HG03565 (cell line): ENCODE measurements around the gene TOR4A.

ENCODE experiments used
- ATAC-seq: cut with Tn5 transposase; IDR thresholded peaks from one replicate; pipeline ENCODE4 v1.9.1; 2021; ENCODE audit warnings: mild to moderate bottlenecking, moderate library complexity; ENCODE audit not compliant: unreplicated experiment

TOR4A gene

DNA sequence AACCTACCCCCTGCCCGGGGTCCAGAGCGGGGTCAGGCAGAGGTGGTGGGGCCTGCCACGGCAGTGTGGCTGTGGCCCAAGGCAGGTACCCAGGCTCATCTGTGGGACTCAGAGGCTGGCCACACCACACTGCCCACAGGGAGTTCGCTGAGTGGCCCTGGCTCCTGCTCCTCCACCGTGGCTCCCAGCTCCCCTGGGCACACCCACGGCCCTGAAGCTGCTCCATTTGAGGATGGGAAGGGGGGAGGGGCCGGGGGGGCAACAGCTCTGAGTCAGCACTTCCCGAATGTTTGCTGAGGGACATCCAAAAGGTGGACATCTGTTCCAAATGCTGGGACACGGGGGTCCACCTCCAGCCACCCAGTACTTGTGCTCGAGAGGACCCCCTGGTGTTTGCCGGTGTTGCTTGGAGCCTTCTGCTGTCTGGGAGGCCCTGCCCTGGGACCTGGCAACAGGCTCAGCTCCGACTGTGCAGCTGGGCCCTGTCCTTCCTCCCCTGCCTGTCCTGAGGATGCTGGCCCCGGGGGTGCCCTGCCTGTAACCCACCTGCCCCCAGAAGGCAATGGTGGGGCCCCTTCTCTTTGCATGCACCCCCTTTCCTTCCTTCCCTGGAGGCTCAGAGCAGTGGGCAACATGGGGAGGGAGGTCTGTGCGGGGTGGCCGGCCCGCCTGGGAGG lies 27.0 kb downstream of the TOR4A start:
- no peak for ATAC-seq

DNA sequence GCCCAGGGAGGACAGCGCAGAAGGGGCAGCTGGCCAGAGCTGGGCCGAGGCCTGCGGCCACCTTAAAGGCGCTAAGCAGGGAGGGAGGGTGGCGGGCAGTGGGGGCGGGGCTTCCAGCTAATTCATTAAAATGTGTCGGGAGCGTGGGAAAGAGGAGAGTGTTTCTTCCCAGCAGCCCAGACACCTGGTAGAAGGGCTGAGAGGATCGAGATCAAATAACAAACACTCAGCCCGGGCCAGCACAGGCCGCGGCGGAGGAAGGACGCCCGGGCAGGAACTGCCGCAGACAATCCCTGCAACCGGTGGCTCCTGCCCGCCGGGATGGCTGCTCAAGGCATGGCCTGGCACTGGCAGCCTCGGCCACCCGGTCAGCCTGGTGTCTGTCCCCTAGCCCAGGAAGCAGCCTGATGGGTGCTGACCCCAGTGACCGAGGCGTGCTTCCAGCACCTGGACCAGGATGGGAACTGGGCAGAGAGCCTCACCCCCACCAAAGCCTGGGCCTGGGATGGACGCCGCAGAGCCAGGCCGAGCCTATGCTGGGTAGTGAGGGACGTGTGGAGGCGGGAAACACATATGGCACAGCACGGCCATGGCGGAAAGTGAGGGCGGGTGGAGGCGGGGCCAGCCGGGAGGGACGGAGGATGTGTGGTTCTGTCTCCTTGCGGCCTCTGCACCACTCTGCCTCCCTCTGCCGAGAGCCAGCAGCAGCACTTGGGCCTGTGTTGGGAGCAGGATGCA lies 27.7 kb downstream of the TOR4A start:
- ATAC-seq: no peak

DNA sequence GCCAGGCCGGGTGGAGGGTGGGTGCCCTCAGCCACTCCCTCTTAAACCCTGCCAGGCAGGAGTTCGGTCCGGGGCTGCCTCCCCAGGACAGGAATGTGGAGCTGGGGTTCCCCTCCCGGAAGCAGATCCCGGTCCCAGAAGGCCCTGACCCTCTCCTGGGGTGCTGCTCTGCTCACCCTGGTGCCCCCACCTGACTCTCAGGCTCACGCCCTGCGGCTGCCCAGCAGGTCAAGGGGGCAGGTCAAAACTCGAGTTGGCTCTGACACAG lies 28.2 kb downstream of the TOR4A start:
- no peak for ATAC-seq

DNA sequence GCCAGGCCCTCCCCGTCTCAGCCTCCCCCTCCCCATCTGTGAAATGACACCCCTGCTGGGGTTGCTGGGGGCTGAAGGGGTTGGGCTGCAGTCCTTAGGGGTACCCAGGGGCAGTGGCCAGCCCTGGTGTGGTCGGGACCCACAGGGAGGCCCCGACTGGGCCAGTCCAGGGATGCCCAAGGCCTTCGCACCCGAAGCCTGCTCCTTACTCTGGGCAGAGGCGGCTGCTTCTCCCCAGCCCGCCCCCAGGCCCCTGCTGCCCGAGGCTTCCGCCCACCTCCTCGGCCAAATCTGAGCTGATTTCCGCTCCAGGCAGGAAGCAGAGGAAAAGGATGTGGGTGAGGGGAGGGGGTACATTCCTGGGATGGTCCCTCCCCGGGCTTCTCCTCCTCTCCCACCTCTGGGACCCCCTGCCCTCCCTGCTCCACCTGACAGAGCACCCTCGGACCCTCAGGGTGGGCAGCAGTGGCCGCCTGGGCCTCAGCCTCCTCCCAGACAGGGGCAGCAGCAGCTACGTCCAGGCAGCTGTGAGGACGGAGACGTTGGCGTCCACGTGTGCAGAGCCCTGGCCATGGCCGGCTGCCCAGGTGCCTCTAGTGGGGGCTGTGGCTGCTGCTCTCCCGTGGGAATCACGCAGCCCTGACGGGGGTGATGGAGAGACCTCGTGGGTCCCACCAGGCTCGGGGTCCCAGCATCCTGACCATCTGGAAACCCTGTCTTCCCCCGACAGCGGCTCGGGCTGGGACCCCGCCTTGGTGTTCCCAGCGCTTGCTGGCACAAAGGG lies 28.7 kb downstream of the TOR4A start:
- ATAC-seq: no peak

DNA sequence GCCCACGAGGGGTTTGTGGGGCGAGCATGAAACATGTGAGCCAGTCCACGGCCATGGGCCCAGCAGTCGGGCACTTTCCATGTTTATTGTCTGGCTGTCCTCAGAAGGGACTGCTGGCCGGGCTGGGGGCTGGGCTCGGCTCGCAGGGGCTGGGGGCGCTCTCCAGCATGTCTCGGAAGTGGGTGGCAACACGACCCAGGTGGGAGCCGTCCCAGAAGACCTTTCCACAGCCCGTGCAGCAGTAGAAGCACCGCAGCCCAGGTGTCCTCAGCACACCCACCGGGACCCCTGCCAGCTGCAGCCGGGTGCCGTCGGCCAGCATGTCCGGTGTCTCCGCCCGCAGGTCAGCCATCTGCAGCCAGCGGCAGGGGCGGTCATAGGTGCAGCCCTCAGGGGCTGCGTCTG lies 29.3 kb downstream of the TOR4A start:
- ATAC-seq: no peak

DNA sequence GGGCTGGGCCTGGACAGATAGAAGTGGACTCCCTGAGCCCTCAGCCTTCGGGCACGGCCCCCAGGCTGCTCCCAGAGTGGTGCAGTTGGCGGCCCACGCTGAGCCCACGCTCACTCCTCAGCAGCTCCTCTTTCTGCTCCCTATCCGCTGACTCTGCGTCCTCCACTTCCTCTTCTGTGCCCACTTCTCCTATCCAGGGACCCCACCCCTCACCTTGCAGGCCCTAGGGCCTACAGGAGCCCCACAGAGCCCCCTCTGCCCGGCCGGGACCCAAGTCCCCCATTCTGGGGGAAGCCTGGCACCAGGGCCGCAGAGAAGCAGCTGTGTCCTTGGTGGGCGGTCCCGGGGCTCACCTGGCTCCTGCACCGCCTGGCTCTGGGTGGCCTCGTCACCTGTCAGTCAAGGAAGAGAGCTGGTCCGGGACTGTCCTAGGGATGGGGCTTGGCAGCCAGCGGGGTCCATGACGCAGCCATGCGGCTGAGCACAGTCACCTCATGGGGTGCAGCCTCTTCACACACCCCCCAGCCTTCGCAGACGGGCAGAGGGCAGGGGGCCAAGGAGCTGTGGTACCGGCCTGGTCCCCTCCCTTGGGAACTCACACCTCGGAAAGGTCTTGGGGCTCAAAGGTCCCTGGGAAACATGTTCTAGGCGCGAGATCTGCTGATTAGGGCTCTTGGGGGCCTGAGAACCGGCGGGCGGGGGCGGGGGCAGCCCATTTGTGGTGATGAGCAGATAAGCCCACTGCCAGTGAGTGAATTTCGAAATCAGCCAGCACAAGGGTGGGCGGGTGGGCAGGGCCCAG lies 29.9 kb downstream of the TOR4A start:
- no peak for ATAC-seq

DNA sequence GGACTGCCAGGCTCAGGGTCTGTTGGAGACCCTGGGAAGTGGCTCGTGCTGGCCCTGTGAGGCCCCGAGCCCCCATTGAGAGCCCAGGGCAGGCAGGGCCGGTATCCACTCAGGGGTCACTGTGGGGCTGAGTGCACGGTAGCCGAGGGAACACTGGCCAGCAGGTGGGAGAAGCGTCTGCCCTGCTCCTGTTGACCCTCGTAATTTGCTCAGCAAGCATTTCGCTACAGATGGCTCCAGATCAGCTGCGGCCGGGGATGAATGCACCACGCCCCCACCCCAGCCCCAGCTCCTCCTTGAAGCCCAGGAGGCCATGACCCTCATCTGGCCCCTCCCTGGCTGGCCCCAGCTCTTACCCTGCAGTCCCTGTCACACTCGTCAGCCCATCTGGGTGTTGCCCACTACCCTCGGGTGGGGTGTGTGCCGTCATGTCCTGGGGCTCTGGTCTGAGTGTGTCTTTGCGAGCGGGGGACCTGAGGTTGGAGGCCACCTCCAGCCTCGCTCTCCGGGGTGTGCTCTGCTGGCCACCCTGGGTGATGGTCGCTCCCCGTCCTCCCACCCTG lies 30.6 kb downstream of the TOR4A start:
- ATAC-seq: no peak

DNA sequence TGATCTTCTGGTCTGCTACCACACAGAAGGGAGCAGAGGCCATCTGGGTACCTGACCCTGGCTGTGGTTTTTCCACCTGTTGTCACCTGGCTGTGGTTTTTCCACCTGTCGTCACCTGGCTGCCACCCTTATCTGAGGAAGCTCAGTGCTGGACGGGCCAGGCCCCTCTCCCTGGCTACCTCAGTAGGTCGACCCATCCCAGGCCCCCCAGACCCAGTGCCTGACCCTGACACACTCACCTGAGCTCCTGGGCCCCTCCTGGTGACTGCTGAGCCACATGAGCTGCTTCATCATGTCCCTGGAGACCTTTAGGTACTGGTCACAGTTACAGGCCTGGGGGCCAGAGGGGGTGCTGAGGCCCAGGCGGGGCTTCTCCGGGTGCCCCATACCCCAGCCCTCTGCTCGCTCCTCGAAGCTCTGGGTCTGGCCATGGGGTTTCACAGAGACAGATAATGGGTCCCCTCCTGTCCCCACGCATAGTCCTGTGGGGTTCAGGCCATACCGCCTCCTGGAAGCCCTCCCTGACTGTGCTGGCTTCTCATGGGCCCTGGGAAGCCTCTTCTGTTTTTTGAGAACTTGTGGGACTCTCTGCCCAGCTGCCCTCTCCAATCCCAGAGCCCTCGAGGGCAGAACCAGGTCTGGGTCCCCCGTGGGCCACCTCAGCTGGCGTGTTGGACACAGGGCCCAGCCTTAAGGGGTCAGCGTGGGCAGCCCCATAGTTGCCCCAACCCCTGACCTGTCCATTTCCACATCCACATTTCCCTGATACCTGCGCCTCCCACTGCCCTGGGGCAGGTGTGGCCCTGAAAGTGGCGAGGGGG lies 32.1 kb downstream of the TOR4A start:
- no peak for ATAC-seq

DNA sequence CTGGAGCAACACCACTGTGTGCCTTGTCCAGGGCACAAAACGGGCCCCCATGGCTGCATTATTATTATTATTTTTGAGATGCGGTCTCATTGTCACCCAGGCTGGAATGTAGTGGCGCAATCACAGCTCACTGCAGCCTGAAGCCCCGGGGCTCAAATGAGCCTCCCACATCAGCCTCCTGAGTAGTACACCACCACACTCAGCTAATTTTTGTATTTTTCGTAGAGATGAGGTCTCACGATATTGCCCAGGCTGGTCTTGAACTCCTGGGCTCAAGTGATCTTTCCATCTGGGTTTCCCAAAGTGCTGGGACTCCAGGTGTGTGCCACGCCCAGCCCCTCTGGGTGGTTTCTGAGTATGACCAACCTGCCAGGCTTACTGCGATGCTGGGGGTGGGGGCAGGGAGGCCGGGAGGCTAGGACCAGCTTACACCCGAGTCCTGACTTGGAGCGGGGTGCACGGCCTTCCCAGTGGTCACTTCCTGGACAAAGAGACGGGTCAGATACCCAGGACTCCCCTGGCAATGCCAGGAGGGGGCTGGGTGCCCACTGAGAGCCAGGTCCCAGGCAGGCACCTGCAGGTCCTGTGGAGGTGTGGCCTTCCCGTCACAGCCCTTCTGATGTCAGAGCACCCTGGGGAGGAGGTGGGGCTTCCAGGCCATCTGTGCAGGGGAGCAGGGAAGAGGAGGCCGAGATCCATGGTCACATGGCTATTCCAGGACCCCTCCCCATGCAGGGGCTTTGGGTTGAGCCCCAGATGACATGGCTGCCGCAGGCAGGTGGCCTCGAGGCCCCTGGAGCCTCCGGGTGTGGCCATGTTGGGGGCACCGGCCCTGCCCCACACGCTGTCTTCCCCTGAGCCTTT lies 32.9 kb downstream of the TOR4A start:
- ATAC-seq: no peak

DNA sequence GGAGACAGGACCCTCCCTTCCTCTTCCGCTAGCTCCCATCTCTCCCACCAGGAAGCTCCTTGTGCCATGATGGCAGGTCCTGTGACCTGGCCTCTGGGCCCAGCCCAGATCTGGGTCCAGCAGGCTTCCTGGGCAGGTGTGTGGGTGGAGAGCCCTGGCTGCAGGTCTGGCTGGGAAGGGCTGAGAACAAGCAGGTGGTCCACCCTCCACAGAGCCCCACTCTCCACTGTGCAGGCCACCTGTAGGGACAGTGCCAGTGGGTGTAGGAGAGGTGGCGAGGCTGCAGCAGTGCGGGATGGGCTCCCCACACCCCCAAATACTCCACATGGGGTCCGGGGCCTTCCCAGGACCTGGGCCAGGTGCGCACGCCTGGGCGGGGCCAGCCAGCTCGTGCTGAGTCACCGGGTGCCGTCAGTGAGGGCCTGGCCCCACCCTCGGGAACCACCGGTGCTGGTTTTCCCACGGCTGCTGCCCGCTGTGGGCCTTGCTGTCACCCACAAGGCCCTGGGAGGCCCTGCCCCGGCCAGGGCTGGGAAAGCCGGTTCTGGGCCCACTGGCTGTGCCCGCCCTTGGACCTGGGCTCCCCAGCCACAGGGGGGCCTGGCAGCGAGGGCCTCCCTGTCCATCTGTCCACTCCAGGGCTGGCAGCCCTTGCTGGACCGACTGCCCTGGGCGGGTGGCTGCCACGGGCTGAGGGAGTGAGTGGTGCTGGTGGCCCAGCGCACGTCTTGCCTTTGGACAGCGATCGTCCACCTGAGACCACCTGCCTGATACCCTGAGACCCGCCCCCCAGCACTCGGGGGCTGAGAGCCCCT lies 33.9 kb downstream of the TOR4A start:
- ATAC-seq: no peak

DNA sequence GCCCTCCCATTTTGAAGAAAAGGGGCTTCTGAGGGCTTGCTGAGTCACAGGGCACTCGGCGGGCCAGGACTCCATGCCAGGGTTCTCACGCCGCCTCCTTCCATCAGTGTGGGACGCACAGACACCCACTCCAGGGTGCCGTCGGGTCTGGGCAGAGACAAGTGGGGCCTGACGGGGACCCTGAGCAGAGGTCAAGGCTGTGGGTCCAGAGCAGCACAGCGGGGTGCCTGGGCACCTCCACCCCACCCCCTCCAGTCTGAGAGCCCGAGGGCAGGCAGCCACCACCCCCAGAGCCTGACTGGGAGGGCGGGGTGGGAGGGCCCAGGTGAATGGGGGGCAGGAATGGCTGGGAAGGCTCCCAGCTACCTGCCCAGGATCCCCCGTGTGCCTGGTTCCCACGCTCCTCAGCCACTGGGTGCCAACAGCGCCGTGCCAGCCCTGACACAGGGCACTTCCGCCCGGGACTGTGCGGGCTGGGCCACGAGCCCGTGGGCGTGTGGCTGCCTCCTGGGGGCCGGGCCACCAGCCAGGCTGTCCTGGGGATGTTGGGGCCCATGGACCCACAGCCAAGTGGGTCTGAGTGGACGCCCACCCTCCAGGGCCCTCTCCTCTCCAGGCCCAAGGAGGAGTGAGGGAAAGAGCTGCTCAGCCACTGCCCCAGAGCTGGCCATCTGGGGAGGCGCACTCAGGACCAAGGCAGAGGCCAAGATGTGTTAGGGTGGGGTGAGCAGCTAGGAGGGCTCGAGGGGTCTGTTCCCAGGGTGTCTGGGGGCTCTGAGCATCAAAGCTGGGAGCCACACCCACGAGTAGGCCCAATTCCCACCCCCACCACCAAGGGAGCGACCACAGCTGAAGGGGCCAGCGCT lies 34.7 kb downstream of the TOR4A start:
- ATAC-seq: no peak

DNA sequence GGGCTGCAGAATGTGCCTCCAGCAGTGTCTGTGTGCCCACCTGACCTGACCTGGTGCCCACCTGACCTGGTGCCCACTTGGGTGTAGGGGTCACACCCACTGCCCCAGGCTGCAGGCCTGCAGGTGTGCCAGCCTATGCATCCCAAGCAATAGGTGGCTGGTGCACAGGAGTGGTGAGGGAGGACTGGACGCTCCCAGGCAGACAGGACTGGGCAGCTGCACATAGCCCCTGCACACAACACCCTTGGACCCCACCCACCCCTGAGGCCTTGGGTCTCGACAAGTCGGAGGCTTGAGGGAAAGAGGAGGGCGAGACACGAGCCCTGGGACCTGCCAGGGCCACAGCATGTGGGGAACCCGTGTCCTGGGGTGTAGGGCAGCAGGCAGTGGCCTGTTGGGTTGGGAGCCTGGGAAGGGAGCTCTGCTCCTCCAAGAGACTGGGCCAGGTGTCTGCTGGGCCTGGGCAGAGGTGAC lies 35.4 kb downstream of the TOR4A start:
- ATAC-seq: no peak

DNA sequence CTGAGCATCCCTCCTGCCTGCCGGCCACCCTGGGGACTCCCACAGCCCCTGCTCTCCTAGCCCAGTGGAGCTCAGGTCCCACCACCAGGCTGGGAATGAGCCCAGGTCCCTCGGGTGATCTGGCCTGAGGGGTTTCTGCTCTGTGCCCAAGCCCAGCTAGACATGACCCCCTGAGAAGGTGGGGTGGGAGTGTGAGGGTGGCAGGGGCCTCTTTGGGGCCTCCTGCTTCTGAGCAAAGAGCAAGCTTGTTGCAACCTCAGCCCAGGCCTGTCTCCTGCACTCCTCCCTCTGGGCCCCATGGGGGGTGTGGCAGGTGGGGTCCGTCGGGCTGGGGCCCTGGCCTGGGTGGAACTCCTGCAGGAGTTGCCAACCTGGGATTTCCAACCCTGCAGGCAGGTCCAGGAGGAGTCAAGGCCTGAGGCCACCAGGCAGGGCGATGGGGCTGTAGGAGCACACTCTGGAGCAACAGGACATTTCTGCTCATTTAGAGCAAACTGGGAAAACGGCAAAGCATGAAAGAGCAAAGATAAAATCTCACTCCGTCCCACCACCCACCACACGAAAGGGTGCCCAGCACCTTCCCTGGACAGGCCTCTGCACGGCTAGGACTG lies 35.9 kb downstream of the TOR4A start:
- ATAC-seq: no peak

DNA sequence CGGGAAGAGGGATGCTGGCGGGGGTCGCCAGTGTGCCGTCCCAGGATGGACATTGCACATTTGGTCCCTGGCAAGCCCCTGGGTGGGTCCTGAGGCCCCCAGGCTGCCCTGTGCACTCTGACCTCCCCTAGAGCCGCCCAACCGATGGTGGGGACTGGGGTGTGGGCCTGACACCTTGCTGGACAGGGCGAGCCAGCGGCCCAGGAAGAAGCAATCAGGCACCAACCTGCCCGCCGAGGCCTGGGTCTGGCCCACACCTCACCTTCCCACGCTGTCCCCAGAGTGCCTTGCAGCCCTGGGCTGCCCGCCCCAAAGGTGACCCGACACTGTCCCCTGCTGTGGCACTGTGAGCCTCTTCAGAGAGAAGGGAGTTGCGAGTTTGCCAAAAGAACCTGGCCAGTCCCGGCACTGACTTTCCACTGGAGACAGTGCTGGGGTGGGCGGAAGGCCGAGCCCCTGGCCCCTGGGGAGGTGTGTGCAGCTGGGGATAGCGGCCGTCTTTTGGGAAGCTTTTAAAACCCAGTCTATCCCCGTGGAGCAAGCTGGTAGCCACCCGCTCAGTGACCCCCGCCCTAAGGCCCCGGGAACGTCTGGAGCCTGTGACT lies 36.5 kb downstream of the TOR4A start:
- ATAC-seq: no peak

DNA sequence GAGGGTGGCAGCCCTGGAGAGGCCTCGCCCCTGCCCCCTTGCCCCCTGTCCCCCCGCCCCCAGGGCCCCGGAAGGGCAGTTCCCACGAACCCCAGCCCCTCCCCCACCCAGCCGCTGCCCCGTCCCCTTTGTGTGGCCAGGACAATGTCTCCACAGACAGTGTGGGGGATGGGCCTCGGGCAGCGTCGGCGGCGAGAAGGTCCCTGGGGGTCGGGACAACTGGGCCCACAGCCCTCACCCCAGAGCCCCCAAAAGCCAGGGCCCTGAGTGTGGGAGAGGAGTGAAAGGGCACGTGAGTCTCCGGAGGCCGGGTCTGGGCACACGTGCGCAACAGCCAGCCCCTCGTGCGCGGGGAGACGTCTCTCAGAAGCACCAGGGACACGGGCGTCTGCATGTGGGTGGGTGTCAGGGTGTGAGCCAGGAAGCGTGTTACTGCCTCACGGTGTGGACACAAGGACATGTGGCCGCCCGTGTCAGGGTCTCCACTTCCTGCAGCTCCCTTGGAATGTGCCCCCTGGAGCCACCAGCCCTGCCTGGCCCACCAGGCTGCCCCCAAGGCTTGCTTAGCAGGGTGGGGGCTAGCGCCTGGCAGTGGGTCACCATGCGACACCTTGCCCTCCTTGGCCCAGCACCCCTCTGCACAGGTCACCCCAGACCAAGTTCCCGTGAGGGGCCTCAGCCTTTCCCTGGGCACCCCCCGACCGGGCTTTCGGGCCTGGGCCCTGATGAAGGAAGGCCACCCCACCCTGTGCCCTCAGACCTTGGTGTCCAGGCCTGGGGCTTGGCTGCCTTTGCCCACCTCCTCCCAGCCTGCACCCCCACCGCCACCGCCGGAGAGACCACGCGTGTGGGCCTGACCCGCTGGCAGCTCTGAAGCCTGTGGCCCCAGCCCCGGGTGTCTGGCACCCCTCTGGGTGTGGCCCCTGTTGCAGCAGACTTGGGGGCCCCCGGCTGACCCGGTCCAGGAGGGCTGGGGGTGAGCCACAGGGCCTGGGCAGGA lies 37.3 kb downstream of the TOR4A start:
- ATAC-seq: no peak
